ENCODE results near the gene TNPO2. TPM values are rescaled to one million over a fixed set of nuclear protein-coding genes. Genes with fewer than 3 reads are reported as not detected.

Gene TNPO2
- total RNA-seq, 2 donors from 2014 or later = 46.7 to 65.5 TPM

GRCh38 chr19:12668346-12668745 is 55.4 kb downstream of the TNPO2 start:
- peaks cover 16% of the 10 kb centered on the region for H3K4me1 ChIP-seq

GRCh38 chr19:12667731-12668302 is 55.9 kb downstream of the TNPO2 start:
- Histone ChIP-seq H3K4me3 (no peak overlapping the region), H3K27me3 (no peaks in the 10 kb centered on the region), H3K4me1 (peaks cover 16% of the 10 kb centered on the region), H3K9me3 (no peaks in the 10 kb centered on the region), H3K9ac (ENCODE audit: low read depth in 2 of 2, low read length in 2 of 2) (peak overlapping the region in 1 of 2 donors; percentile 76), H3K27ac (no peak overlapping the region), H3K36me3 (no peaks in the 10 kb centered on the region)
- intact Hi-C loops (cut with DNase I) = loop anchor here (5.0 kb wide), 1 partner anchor 106 kb away; no protein-coding TSS in a partner anchor
- TF ChIP-seq CTCF (IDR thresholded peaks at IDR 0.05) = no peak
- DNase-seq = no peak

More at GRCh38 chr19:12668346-12668745, 55.4 kb downstream of the TNPO2 start:
- no peaks in the 10 kb centered on the region for H3K27me3 ChIP-seq
- DNase-seq = no peak
- peak overlapping the region; percentile 80 for H3K4me3 ChIP-seq
- H3K36me3 ChIP-seq = no peaks in the 10 kb centered on the region
- H3K27ac ChIP-seq = no peak overlapping the region
- no peaks in the 10 kb centered on the region for H3K9me3 ChIP-seq
- intact Hi-C loops (cut with DNase I) = loop anchor here (5.0 kb wide), 1 partner anchor 106 kb away; no protein-coding TSS in a partner anchor
- TF ChIP-seq CTCF (IDR thresholded peaks at IDR 0.05) = no peak
- peak overlapping the region; percentile 76 to 91 for H3K9ac ChIP-seq (ENCODE audit: low read depth in 2 of 2, low read length in 2 of 2)

- H3K4me3 ChIP-seq = peak within 1 kb of the TSS; percentile 97
- intact Hi-C loops (cut with DNase I) = loop anchor here (5.0 kb wide), 1 partner anchor 104 kb away; no protein-coding TSS in a partner anchor
- no peaks in the 10 kb centered on the region for H3K9me3 ChIP-seq
- no peaks in the 10 kb centered on the region for H3K36me3 ChIP-seq
- DNase-seq = peak; percentile 81
- no peaks in the 10 kb centered on the region for H3K27me3 ChIP-seq
- H3K4me1 ChIP-seq = peaks cover 16% of the 10 kb centered on the region
- peak within 1 kb of the TSS; percentile 90 to 96 for H3K9ac ChIP-seq (ENCODE audit: low read depth in 2 of 2, low read length in 2 of 2)
- H3K27ac ChIP-seq = peak within 1 kb of the TSS; percentile 71
- TF ChIP-seq CTCF (IDR thresholded peaks at IDR 0.05) = no peak
These were observed 57.3 kb downstream of the TNPO2 start, which contains the start of the genes MAN2B1 and WDR83 for GRCh38 chr19:12666265-12667048. MAN2B1 (minus strand) TSS chr19:12666742; CDS start chr19:12666701, 41 bp downstream. WDR83 (plus strand) TSS chr19:12666807; CDS start chr19:12669791, 2,984 bp downstream.

- Histone ChIP-seq H3K4me1 (peaks cover 16% of the 10 kb centered on the region), H3K27ac (peak overlapping the region; percentile 71), H3K9ac (ENCODE audit: low read depth in 2 of 2, low read length in 2 of 2) (peak overlapping the region; percentile 90 to 96), H3K27me3 (no peaks in the 10 kb centered on the region), H3K4me3 (peak overlapping the region; percentile 97), H3K9me3 (no peaks in the 10 kb centered on the region), H3K36me3 (no peaks in the 10 kb centered on the region)
- intact Hi-C loops (cut with DNase I) = loop anchor here (5.0 kb wide), 1 partner anchor 103 kb away; no protein-coding TSS in a partner anchor
- no peak for TF ChIP-seq CTCF (IDR thresholded peaks at IDR 0.05)
- no peak for DNase-seq
These were observed 58.0 kb downstream of the TNPO2 start for GRCh38 chr19:12665671-12666264.

- no peak for TF ChIP-seq CTCF (IDR thresholded peaks at IDR 0.05)
- peak overlapping the region in 1 of 2 donors; percentile 96 for H3K9ac ChIP-seq (ENCODE audit: low read depth in 2 of 2, low read length in 2 of 2)
- no peaks in the 10 kb centered on the region for H3K9me3 ChIP-seq
- DNase-seq = peak; percentile 49
- H3K27me3 ChIP-seq = no peaks in the 10 kb centered on the region
- peaks cover 12% of the 10 kb centered on the region for H3K4me1 ChIP-seq
- intact Hi-C loops (cut with DNase I) = loop anchor here (5.0 kb wide), 1 partner anchor 103 kb away; no protein-coding TSS in a partner anchor
- peak overlapping the region; percentile 97 for H3K4me3 ChIP-seq
- peak overlapping the region; percentile 71 for H3K27ac ChIP-seq
- H3K36me3 ChIP-seq = no peaks in the 10 kb centered on the region
These were observed 58.5 kb downstream of the TNPO2 start for GRCh38 chr19:12665281-12665573.

Data from colonic mucosa (tissue), 4 donors.